GM19395 (cell line): ENCODE measurements around the gene OSBP2.

Experiments
- ATAC-seq: cut with Tn5 transposase; IDR thresholded peaks from one replicate; pipeline ENCODE4 v1.9.1; 2021; ENCODE audit warnings: mild to moderate bottlenecking, moderate library complexity; ENCODE audit not compliant: unreplicated experiment

Gene OSBP2

DNA sequence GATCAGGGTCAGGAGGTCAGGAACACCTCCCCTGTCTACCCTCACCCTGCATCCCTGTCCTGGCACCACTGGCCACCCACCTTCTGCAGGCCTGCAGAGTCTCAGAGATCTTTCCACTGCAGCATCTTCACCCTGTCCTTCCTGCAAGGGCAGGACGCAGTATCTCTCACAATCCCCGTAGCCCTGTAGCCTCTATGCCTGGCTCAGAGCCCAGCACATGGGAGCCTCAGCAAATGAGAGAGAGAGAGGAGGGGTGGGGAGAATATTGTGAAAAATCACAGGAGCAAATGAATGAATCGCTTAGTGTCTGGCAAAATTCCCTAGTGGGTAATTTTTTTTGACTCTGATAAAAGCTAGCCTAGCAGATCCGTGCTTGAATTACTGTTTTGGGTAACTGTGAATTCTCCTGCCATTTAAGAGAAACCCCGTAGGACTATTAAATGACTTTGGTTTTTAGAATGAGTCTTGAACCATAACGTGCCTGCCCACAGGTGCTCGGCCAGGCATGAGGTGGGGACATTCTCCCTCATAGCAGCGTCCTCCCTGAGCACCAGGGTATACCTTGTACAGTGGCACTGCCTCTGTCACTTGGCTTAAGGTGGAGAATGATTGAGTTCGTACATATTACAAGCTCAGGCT is 182.4 kb downstream of the OSBP2 start:
- no peak for ATAC-seq

DNA sequence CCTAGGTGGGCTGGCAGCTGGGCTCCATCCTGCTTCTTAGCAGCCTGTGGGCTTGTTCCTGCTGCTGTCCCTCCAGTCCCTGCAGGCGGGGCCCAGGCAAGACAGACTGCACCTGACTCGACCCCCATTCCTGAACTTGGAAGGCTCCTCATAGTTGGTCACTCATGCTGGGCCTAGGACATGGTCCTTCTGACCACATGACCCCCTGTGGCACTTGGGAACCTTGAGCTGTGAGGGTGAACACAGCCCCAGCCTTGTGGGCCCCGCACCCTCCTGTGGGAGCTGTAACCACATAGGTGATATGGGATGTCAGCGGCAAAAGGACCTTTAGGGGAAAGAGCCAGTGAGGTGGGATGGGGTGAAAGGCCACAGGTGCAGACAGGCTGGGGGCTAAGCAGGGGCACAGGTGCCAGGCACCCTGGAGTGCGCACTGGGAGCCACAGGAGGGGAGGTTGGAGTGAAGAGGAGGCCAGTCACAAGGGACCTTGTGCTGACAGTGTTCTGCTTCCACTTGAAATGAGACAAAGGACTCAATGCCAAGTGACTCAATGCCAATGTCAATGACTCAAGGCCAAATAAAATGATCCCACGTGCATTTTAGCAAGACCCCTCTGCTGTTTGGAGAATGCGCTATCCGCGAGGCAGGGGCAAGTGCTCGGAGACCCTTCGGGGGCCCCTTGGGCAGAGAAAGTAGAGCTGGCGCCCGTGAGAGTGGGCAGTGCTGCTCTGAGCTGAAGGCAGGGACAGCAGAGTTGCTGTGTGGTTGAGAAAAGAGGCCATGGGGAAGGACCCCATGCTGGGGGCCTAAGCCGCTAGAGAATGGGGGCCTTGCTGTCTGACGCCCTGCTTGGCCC is 183.2 kb downstream of the OSBP2 start:
- ATAC-seq: no peak

DNA sequence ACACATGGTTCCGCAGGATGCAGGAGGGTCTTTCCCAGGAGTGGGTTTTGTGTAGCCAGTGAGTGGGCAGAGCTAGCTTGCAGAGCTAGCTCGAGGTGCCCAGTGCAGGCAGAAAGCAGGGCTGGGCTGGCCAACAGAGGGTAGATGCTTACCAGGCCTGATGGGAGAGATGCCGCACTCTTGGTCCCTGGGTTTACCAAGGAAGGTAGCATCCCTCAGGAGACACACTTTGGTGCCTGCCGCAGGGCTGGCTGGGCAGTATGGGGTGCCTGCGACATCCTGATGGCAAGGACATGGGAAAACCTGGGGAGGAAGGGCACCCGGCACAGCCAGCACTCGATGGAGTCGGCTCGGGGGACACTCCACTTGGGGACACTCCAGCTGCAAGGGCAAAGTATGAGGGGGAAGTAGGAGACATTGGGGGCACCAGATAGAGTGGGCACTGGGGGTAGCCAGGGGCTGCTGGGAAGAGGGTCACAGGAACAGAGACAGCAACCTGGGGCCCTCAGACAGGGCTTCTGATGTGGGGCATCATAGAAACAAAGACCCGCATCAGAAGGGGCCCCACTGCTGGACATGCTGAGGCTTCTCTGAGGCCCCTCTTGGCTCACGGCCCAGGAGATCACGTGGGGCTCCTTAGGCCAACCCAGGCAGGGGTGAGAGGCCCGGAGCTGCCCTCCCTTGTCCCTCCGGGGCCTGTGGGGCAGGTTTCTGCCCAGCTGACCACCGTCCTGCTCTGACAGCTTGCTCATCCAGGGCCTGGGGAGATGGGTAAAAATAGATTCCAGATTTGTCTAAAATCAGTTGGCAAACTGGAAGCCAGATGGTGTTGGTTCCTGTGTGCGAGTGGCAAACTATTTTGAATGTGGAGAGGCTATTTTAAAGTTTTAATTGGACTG is 184.1 kb downstream of the OSBP2 start:
- no peak for ATAC-seq

DNA sequence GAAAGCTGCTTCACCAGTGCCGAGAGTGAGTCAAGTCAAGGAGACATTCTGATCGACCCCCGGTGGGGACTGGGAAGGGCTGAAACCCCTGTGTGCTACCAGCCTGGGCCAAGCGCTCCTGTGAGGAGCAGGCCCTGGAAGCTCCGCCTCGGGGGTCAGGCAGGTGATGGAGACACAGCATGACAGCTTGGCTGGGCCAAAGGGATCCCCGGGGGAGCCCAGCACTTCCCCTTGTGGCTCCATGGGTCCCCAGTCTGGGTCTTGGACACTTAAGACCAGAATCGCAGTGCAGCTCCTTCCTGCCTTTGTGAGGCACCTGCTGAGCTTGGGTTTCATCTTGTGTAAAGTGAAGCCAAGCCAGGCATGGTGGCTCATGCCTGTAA is 184.7 kb downstream of the OSBP2 start:
- ATAC-seq: no peak

DNA sequence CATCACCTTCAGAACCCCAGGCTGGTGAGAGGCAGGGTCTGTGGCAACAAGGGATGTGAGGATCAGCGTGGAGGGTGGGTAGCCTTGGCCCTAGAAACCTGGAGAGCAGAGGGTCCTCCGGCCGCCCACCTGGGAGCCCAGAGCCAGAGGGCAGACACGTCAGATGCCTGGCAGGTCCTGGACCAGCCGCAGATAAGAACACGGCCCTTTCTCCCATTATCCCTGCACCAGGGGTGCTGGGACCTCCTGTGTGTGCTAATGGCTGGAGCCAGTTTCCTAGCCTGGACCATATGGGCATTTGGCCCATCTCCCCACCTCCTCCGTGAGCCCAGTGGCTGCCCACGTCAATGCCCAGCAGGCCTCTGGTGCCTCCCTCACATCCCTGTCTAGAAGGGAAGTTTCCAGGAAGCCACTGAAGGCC is 185.5 kb downstream of the OSBP2 start:
- no peak for ATAC-seq

DNA sequence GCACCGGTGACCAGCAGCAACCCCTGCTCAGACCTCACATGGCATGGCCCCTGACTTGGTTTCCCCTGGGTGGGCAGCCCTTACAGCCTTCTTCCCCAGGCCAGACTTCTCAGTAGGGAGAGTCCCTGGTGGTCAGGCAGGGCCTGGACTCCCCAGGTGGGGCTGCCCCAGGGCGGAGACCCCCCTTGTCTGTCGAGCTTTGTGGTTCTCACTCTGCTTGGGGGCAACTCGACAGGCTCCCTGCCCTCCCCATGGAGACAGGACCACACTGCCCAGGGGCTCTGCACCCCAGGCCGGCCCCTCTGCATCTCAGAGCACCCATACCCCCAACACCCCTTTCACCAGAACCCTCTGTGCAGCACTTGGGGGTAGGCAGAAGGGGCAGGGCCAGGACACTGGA is 186.2 kb downstream of the OSBP2 start:
- no peak for ATAC-seq

DNA sequence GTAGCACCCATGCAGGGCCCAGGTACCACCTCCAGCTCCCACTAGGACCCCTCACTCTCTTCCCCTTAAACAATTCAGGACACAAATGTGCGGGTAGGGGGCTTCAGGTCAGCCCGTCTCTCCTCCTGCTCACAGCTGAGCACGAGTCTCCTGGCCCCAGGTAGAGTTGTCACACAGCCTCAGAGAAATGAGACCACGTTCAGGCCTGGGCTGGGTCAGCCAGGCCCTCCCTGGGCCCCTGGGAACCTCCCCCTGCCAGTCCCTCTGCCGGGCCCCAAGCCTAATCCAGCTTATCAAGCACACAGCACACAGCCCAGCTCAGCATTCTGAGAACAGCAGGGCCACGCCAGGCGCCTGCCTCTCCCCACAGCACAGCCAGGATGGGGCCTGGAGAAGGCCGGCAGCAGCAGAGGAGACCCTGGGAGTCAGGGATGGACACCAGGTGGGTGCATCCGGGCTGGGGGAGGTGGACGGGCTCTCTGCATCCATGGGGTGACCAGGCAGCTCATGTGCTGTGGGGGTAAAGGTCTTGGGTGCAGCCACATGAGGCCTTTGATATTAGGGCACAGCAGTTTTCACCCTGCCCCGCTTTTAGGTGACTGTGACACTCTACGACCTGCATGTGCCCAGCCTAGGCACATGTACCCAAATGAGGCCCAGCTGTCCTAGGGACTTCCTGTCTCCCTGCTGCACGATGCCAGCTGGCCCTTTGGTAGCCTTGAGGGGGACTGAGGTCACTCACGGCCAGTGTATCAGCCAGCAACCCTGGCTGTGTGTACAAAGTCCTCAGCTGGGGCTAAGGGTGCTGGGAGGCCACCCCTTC is 186.9 kb downstream of the OSBP2 start:
- no peak for ATAC-seq

DNA sequence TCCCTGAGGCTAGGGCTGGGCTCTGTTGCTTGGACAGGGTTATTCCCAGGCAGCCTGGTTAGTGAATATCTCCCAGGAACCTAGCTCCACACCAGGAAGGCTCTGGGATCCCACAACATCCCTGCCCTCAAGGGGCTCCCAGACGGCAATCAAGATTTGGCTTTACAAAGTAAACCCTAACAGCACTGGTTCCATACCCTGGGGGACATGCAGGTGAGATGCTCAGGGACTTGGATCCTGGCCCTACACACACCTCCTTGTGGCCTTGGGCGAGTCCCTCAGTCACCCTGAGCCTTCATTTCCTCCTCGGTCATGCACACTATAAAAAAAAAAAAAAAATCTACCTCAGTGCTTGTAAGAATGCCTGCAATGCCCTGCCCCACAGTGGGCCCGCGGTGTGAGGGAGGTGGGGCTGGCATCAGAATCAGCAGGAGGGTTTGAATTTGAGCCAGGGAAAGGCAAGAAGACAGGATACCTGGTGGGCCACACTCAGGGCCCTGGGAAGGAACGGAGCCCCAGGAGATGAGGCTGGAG is 187.6 kb downstream of the OSBP2 start:
- no peak for ATAC-seq

DNA sequence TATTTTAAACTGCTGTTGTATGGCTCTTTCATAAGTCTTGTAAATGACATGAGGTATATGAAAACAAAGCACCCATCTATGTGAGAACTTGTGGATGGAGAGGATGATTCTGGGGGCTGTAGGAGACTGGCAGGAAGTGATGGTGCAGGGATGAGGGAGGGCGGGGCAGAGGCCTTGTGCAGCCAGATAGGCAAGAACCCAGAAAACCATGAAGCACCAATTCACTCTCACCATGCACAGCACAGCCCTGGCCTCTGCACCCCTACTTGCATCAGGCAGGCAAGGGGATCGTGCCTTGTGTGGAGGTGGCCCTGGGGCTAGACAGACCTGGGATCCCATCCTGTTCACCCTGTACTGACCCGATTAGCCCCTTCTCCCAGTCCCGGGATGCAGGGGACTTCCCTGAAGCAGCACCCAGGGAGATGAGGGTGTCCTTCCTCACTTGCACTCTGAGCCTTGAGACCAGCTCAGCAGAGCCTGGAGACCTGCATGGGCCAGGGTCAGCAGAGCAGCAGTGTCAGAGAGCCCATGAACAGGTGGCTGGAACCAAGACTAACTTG is 188.4 kb downstream of the OSBP2 start:
- no peak for ATAC-seq

DNA sequence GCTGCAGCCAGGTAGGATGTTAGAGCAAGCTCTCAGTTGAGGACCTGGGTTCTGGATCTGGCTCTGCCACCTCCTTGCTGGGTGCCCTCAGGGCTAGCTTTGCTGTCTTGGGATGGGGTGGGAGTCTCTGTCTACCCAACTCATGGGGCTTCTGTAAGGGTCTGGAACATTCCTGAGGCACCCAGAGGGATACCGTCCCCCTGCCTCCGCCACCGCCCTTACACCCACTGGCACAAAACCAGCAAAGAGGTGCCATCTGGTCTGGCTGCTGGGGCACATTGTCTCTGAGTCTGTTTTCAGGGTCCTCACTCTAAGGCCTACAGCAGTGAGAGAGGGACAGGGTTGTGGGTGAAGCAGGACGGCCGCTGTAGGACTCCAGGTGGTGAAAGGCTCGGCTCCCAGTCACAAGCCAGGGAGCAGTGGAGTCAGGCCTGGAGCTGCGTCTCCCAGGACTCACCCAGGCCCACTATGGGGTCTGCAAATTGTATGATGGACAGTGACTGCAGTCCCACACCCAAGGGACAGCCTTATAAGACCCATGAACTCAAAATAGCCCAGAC is 189.0 kb downstream of the OSBP2 start:
- ATAC-seq: no peak

DNA sequence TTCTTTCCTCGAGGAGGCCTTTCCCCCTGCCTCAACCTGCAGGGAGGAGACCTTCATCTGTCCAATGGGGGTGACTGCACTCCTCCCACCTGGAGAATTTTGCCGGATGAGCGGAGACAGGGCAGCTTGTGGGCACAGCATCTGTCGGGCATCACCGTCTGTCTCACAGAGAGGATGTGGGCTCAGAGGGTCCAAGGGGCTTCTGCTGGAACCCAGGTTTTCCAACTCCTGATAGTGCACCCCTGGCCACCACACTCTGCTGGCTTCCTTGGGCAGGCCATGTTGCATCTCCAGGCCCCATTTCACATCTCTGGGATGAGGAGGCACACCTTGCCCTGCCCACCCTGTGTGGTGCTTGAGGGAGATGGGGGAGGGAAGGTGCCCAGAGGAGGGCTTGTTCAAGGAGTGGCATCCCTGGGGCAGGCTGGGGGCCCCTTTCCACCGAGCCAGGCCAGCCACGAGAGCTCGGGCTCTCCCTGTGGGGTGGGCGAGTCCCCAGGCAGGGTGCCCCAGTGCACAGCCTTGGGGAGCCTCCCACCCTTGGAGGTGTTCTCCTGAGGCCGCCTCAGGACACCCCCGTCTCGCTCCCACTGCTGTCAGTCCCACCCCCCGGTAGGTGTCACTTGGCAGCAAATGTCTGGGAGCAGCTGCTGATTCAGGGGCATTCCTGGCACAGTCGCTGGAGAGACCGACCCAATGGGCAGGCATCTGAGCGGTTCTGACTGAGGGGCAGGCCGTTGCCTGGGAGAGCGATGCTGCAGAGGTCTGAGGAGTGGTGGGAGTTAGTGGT is 189.7 kb downstream of the OSBP2 start:
- ATAC-seq: no peak

DNA sequence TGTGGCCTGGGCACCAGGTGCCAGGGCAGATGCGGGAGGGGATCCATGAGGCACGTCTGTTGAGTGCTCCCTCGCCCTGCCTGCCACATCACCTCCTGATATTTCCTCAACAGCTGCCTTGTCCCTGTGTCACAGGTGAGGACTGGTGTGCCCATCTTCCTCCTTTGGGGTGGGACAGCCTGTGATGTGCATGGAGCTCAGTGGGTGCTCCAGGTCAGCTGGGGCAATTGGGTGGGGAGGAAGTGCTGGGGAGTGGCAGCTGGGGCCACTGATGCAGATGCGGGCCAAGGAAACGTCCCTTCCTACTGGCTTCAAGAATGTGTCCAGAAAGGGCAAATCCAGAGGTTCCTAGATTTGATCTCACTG is 190.3 kb downstream of the OSBP2 start:
- no peak for ATAC-seq

DNA sequence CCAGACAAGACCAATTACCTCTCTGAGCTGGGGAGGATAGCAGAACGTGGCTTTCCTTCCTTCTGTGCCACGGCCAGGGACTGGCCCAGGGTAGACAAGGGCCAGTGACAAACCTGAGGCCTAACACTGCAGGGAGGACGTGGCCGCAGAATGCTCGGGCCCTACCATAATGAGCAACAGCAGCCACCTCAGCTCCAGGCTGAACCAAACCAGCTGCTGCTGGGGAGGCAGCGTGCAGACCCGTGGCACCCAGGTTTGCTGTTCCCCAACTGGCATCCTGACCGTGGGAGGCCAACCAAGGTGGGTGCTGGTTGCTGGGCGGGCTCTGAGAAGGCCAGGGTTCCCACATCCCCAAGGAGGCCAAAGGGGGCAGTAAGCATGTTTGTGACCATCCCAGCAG is 190.9 kb downstream of the OSBP2 start:
- ATAC-seq: no peak

DNA sequence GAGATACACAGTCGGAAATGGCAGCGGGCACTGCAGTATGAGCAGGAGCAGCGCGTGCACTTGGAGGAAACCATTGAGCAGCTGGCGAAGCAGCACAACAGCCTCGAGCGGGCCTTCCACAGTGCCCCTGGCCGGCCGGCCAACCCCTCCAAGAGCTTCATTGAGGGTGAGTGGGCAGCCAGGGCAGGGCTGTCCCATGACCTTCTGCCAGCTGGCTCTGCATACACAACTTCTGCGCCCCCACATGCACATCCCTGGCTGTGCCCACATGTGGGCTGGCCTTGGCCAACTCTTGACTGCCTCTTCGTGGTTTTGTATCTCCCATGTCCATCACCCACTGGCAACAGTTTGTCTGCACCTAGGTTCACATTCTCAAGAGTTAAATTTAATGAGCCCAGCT is 192.8 kb downstream of the OSBP2 start:
- ATAC-seq: no peak

DNA sequence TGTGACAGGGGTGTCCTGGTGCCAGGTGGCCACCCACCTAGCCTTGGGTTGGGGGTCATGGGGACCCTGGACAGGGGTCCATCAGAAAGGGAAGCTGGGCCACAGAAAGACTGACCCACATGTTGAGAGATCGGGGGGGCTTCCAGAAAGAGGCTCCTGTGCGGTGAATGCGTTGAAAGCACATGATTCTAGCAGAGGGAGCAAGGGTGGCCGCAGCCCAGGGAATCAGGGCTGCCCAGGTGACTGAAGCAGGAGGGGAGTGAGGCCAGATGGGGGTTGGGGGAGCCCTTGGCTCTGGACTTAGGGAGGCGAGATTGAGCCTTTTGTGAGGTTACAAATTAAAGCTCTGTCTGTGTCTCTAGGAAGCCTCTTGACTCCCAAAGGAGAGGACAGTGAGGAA is 193.2 kb downstream of the OSBP2 start:
- ATAC-seq: no peak

DNA sequence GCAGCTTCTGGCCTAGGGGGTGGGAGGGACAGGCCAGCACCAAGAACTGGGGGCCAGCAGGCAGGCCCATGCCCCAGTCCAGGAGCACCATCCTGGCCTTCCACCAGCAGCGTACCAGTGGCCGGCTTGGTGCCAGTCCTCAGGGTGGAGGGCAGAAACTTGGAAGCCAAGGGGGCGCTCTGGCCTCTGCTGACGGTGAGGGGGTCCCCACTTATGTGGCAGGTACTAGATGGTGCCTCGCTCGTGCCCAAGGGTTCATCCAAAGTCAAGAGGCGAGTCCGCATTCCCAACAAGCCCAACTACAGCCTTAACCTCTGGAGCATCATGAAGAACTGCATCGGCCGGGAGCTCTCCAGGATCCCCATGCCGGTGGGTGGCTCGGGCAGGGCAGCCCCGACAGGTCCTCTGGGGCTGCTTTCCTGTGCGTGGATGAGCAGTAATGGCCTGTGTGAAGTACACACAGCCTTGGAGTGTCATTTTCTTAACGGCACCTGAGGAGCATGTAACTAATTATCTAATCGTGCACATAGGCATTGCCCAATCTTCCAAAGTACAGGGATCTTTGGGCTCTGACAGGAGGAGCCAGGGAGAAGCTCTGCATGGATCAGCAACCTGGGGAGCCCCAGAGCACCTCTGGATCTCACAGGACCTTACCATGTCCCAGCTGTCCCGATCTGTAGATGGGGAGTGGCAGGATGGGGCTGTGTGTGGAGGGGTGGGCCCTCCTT is 194.8 kb downstream of the OSBP2 start:
- no peak for ATAC-seq

DNA sequence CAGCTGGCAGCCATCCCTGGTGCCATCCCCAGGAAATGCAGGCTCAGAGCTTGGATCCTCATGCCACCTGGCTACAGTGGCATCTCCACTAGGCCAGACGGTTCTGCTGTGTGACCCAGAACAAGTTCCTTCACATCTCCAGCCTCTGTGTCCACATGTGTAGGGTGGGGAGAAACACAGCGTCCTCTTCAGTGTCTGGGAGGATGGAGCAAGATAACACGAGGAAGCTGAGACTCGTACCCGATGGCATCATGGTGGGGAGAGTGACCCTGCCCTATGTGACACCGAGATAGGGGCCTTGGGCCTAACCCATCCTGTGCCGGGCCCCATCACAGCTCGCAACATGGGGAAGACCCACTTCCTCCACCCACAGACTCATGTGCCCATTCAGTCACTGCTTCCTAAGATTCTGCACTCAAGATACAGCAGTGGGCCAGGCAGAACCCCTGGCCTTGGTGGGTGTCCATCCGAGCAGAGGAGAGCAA is 195.4 kb downstream of the OSBP2 start:
- ATAC-seq: no peak
